Mononuclear cell (primary cell): ENCODE results near the gene ST6GALNAC1. TPM values are rescaled to one million over a fixed set of nuclear protein-coding genes. Genes with fewer than 3 reads are reported as not detected.
"Not testable (repeated sequence)": the region's sequence is repeated elsewhere in the genome, so short reads cannot be mapped to it uniquely, and the experiment has no call there.

Experiments
- H3K27me3 ChIP-seq: 2 replicates; pipeline ENCODE4 v1.6.0; 2011; ENCODE audit warnings: low read length, control low read depth; ENCODE audit not compliant: insufficient read depth
- H3K4me1 ChIP-seq: 2 replicates; pipeline ENCODE4 v1.5.1; 2011; ENCODE audit warnings: mild to moderate bottlenecking, low read length, control low read depth; ENCODE audit not compliant: insufficient read depth
- H3K4me3 ChIP-seq: 2 replicates; pipeline ENCODE4 v1.5.1; 2011; ENCODE audit warnings: mild to moderate bottlenecking, low read length, moderate library complexity
- H3K9me3 ChIP-seq: 2 replicates; pipeline ENCODE4 v1.5.1; 2011; ENCODE audit warnings: low read depth, mild to moderate bottlenecking, control low read depth, low read length
- total RNA-seq: library from RNA; depleted of rRNA; stranded (reverse); fragments of >200 nt; gene quantifications from one replicate; pipeline ENCODE4 v1.2.3, GENCODE V29; 2012

The ST6GALNAC1 gene
- total RNA-seq, 1 donor, result 4.0 TPM

DNA sequence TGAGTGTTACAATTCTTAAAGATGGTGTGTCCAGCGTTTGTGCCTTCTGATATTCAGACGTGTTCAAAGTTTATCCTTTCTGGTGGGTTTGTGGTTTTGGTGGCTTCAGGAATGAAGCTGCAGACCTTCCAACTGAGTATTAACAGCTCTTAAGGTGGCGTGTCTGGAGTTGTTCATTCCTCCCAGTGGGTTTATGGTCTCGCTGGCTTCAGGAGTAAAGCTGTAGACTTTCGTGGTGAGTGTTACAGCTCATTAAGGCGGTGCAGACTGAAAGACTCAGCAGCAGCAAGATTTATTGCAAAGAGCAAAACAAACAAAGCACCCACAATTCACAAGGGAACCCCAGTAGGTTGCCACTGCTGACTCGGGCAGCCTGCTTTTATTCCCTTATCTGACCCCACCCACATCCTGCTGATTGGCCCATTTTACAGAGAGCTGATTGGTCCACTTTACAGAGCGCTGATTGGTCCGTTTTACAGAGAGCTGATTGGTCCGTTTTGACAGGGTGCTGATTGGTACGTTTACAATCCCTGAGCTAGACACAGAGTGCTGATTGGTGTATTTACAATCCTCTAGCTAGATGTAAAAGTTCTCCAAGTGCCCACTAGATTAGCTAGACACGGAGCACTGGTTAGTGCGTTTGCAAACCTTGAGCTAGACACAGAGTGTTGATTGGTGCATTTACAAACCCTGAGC is 29.3 kb downstream of the ST6GALNAC1 start:
- H3K9me3 ChIP-seq, H3K4me1 ChIP-seq, H3K27me3 ChIP-seq, H3K4me3 ChIP-seq: not testable (repeated sequence)

- Histone ChIP-seq H3K27me3 (no peaks in the 10 kb centered on the region), H3K4me1 (no peaks in the 10 kb centered on the region), H3K9me3 (no peaks in the 10 kb centered on the region), H3K4me3 (no peak overlapping the region)
Measured at GRCh38 chr17:76612977-76613851, 30.3 kb downstream of the ST6GALNAC1 start.

DNA sequence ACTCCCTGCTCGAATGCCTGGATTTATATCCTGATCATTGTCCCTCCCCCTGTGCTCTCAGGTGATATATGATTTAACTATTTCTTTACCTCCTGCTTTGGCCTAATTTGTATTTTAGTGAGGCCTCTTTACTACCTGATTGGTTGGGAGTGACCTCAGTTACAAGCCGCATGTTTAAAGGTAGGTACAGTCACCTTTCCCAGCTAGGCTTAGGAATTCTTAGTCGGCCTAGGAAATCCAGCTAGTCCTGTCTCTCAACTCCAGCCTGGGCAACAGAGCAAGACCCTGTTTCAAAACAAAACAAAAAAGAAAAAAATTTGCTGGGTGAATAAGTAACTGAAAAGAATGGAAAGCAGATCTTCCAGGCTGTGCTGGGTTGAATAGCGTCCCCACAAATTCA is 31.1 kb downstream of the ST6GALNAC1 start:
- H3K4me3 ChIP-seq, result no peak overlapping the region
- no peaks in the 10 kb centered on the region for H3K27me3 ChIP-seq
- no peaks in the 10 kb centered on the region for H3K9me3 ChIP-seq
- H3K4me1 ChIP-seq, result no peaks in the 10 kb centered on the region

DNA sequence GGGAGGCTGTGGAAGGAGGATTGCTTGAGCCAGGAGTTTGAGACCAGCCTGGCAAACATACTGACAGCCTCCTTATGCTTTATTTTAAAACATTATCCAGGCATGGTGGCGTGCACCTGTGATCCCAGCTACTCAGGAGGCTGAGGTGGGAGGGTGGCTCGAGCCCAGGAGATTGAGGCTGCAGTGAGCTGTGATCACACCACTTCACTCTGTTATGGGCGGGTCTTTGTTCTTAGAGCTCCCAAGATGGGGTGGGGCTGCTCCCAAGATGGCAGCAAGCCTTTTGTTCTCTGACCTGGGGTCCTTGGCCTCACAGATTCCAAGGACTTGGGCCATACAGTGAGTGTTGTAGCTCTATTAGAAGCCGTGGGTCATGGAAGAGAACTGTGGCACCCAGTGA is 31.8 kb downstream of the ST6GALNAC1 start:
- Histone ChIP-seq H3K4me3 (no peak overlapping the region), H3K27me3 (no peaks in the 10 kb centered on the region), H3K4me1 (no peaks in the 10 kb centered on the region), H3K9me3 (no peaks in the 10 kb centered on the region)

- H3K4me1 ChIP-seq, H3K27me3 ChIP-seq: not testable (repeated sequence)
Measured at GRCh38 chr17:76611080-76611749, 32.3 kb downstream of the ST6GALNAC1 start.

GRCh38 chr17:76606685-76607084 is 36.9 kb downstream of the ST6GALNAC1 start:
- H3K9me3 ChIP-seq, H3K27me3 ChIP-seq, H3K4me3 ChIP-seq, H3K4me1 ChIP-seq: not testable (repeated sequence)

More at GRCh38 chr17:76611080-76611749, 32.3 kb downstream of the ST6GALNAC1 start:
- not testable (repeated sequence) for H3K9me3 ChIP-seq, H3K4me3 ChIP-seq

GRCh38 chr17:76601065-76601464 is 42.5 kb downstream of the ST6GALNAC1 start:
- Histone ChIP-seq H3K4me3 (no peak overlapping the region), H3K27me3 (no peaks in the 10 kb centered on the region), H3K4me1 (peaks cover 49% of the 10 kb centered on the region), H3K9me3 (no peaks in the 10 kb centered on the region)

DNA sequence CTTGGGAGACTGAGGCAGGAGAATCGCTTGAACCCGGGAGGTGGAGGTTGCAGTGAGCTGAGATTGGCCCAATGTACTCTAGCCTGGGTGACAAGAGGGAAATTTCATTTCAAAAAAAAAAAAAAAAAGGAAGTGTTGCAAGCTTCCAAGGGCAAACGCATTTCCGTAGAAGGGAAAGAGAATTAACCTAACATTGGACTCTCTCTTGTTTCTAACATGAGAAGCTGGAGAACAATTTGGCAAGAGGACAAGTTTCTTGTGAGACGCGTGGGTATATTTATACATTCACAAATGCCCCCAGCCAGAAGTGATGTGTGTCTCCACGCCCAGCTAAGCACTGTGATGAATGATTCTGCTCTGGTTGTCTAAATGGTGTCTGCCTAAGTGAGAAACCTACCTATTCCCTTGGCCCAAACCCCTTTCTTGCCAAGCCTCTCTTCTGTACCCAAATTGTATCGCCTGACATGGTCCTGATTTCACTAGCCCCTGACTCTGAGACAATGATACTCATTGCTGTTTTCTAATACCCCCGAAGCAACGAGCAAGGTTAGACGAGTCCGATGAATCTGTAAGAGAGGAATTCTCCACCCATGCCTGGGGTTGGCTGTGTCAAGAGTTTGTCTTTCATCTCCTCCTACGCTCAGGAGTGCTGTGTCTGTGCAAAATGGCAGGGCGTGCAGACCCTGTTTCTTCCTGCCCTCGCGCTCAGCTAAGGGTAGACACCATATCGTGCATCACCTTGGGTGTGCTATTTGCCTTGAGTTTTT is 43.7 kb downstream of the ST6GALNAC1 start:
- Histone ChIP-seq H3K9me3 (no peaks in the 10 kb centered on the region), H3K4me1 (peaks cover 51% of the 10 kb centered on the region), H3K4me3 (no peak overlapping the region), H3K27me3 (no peaks in the 10 kb centered on the region)

DNA sequence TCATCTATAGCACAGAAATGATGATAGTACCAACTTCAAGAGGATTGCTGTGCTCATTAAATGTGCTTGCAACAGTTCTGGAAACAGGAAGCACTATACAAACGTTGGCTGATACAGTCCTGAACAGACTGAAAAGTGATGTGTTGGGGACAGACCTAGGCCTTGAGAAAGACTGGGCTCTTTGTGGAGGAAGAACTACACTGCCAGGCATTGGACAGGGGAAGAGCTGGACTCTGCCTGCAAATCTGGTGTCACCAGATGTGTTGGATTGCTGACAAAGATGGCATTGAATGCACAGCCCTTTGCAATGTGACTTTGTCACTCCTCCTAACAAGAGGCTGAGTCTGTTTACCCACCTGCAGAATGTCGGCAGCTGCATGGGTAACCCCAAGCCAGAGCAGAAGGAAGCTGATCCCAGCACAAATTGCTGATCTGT is 45.5 kb downstream of the ST6GALNAC1 start:
- H3K4me1 ChIP-seq, result peaks cover 51% of the 10 kb centered on the region

GRCh38 chr17:76597156-76598003 is 46.2 kb downstream of the ST6GALNAC1 start:
- Histone ChIP-seq H3K9me3 (no peaks in the 10 kb centered on the region), H3K4me3 (no peak overlapping the region), H3K4me1 (peaks cover 51% of the 10 kb centered on the region), H3K27me3 (no peaks in the 10 kb centered on the region)

More for the DNA sequence above, 45.5 kb downstream of the ST6GALNAC1 start:
- Histone ChIP-seq H3K27me3 (no peaks in the 10 kb centered on the region), H3K9me3 (no peaks in the 10 kb centered on the region), H3K4me3 (no peak overlapping the region)

DNA sequence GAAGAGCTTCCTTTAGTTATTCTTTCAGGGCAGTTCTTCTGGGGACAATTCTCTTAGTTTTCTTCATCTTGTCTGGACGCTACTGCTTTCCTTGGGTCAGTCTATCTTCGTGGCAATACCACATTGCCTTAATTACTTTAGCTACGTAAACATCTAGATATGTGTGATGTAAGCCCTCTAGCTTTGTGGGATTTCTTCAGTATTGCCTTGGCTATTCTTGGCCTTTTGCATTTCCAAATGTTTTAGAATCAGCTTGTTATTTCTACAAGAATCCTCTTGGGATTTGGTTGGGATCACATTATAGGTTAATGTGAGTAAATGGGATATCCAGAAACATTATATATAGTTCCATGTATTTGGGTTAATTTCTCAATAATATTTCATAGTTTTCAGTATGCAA is 48.9 kb downstream of the ST6GALNAC1 start:
- no peak overlapping the region for H3K4me3 ChIP-seq
- H3K27me3 ChIP-seq, result no peaks in the 10 kb centered on the region
- H3K9me3 ChIP-seq, result no peaks in the 10 kb centered on the region
- peaks cover 27% of the 10 kb centered on the region for H3K4me1 ChIP-seq

DNA sequence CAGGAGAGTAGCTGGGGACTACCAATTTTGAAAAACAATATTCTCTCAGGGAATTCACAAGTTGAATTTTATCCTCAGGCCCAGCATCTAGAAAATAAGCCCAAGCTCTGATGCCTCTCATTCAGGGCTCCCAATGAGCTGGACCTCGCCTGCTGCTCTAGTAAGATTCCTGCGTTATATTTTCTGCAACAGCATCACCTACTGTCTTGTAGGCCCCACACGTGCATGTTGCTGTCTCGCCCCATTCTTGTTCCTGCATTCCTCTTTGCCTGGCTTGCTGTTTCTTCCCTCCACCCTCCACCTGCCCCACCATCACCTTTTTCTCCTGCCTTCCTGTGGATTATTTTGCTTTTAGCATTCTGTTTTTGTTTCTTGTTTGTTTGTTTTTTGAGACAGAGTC is 49.6 kb downstream of the ST6GALNAC1 start:
- Histone ChIP-seq H3K9me3 (no peaks in the 10 kb centered on the region), H3K27me3 (no peaks in the 10 kb centered on the region), H3K4me1 (peaks cover 24% of the 10 kb centered on the region), H3K4me3 (no peak overlapping the region)

- H3K4me1 ChIP-seq, result peaks cover 18% of the 10 kb centered on the region
- no peaks in the 10 kb centered on the region for H3K9me3 ChIP-seq
- no peak overlapping the region for H3K4me3 ChIP-seq
- H3K27me3 ChIP-seq, result peaks cover 4% of the 10 kb centered on the region
Measured at GRCh38 chr17:76593384-76593826, 50.2 kb downstream of the ST6GALNAC1 start.

- H3K9me3 ChIP-seq, result no peaks in the 10 kb centered on the region
- H3K27me3 ChIP-seq, result peaks cover 28% of the 10 kb centered on the region
- H3K4me1 ChIP-seq, result peaks cover 23% of the 10 kb centered on the region
- no peak overlapping the region for H3K4me3 ChIP-seq
Measured at GRCh38 chr17:76588182-76588581, 55.4 kb downstream of the ST6GALNAC1 start.
